ENCODE results near the gene TMEM115.

TMEM115 gene

DNA sequence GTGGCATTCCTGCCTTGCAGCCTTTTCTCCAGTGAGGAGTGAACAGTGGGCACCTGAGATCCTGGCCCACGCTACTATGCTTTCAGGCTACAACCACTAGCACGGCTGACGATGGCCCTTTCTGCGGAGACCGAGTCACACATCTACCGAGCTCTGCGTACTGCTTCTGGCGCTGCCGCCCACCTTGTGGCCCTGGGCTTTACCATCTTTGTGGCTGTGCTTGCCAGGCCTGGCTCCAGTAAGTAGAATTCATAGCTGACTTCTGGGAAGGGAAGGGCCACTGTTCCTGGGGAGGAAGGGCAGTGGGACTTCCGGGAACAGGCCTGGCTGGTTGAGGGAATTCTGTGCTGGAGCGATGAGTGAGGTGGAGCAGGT is 8.0 kb downstream of the TMEM115 start:
- DNase-seq = no peak

DNA sequence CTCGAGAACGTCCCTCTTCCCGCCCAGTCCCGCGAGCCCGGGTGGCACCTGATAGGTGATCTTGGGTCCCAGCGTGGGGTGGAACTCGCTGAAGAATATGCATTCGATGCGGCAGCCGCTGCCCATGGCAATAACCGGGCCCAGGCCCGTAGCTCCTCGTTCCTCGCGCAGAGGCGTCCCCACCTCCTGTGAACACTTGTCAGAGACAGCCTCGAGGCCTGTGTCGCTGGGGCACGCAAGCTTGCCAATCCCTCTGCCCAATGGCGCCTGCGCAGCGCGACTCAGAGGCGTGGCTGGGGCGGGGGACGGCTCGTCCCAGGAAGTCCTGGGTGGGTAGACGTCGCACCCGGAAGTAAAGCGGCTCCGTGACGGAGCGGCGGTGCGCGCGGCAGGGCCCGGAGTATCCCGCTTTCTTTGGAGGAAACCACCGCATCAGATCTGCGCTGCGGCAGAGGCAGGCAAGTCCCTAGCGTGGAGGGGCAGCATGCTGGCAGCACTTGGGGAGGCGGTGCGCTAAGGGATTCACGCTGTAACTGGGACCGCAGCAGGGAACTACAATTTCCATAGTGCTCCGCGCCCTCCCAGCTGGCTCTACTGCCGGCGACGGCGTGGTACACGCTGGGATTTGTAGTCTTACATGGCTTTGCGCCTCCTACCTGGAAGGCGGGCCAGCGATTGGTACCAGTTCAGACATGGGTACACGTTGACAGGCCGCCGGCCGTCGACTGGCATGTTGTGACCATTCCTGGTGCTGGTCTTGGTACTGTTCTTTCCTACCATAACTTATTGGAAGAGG is 8.6 kb downstream of the TMEM115 start, which contains the start of the genes CYB561D2 and NPRL2:
Gene CYB561D2, plus strand, starts transcription at position 336 of the 796 bp plus-strand sequence. CDS start 572 bp downstream, outside the sequence.
Gene NPRL2, minus strand, starts transcription at position 249 of the 796 bp plus-strand sequence. Its CDS starts 123 bp downstream, at position 126.
- DNase-seq = peak; percentile 90

DNA sequence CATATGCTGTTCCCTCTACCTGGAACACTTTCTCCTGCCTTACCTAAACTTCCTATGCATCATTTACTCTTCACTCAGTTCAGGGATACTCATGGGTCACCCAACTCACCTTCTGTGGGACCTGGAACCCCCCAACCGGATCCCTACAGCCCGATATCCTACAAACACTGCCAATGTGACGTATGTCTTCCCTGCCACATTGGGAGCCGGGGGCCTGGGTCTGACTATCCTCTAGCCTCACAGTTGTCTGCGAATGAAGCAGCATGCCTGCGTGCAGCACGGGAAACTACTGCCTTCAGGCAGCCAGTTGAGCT is 9.2 kb downstream of the TMEM115 start:
- no peak for DNase-seq

DNA sequence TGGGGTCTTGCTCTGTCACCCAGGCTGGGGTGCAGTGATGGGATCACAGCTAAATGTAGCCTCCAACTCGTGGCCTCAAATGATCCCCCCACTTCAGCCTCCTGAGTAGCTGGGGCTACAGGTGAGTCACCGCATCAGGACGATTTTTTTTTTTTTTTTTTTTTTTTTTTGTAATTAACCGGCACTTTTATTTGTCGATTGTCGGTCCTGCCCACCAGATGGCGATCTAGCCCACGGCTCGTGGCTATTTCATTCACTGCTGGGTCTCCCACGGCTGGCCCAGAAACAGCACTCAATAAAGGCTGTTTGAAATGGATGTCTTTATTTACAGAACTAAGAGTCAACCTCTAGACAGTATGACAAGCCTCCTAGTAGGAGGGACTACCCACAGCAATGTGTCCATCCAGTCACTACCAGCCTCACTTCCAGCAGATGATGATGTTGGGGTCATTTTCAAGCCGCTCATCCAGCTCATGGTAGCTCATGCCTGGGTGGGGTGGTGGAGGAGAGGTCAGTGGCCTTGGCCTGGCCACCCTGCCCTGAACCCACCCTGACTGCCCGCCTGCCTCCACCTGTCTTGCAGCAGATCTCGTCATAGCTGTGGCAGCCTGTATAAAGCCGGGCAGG is 12.0 kb downstream of the TMEM115 start:
- peak; percentile 61 for DNase-seq

DNA sequence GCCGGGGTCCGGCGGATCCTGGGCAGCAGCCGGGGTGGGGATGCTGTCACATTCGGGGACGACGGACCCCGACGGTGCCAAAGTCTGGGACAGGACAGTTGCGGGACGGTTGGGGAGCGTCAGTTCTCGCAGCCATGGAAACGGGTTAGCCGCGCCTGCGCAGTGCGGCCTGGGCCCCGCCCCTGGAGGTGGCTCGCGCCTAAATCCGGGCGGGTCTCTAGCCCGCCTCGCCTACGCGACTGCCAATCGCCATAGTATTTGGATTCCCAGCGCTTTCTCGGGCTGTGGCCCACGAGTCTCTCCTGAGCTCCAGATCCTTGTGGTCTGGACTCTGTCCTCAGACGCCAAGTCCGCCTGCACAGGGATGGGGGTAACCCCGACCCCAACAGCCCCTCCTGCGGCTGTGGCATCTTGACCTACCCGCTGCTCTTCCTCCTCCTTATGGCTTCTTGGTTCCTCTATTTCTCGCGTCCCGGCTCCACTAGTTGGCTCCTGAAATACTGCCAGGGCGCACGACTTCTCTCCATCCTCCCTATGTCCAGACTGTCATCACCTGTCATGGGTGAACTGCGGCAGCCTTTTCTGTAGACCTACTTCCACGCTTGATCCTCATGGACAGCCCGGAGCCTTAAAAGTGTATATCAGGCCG is 13.6 kb downstream of the TMEM115 start, which contains the start of gene ZMYND10:
Gene ZMYND10, minus strand, starts transcription at position 147 of the 649 bp plus-strand sequence. CDS start 153 bp downstream, outside the sequence.
- peak; percentile 14 for DNase-seq

DNA sequence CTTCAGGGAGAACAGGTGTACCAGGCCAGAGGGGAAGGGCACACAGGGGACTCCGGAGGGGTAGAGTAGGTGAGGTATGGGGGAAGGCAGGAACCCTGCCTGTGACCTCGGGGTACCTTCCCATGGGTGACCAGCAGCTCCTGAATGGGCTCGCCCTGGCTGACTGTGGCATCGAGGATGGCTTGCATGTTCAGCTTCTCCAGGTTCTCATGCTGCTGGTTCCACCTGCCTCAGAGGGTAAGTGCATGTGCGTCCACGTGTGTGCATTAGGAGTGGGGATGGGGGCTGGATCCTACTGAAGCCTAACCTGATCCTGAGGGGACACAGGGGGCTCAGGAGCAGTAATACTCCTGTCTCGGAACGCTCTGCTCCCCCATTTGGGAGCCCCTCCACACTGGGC is 14.3 kb downstream of the TMEM115 start:
- no peak for DNase-seq

DNA sequence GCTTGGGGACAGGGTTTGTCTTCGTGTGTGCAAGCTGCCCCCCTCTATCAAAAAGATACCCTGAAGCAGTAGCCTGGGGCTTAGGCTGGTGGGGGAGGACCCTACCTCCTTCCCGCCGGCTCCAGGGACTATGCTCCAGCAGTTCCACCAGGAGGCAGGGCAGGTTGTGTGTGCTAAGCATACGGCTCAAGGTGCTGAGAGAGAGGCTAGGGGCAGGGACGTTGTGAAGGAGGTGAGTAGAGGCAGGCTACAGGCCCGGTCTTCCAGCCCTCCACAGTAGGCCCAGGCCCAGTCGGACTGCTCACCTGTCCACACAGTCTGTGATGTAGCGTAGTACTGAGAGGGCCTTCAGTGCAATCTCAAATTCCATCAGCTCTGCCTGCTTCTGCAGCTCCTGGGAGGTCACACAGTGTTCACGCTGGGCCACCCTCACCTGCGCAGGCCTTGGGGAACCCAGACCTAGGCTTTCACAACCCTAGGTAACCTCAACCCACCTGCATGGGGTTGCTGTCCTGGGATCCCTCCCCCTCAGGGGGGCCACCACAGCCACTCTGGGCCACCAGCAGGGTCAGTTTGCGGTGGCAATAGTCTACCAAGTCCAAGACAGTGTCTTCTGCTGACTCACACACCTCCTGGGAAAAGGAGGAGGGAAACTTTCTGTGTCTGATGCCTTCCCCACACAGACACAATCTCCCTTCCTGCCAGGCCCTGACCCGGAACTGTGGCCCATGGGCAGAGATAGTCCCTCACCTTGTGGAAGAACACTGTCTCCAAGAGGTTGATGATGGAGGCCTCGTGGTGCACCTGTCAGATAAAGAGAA is 16.3 kb downstream of the TMEM115 start:
- DNase-seq = no peak

DNA sequence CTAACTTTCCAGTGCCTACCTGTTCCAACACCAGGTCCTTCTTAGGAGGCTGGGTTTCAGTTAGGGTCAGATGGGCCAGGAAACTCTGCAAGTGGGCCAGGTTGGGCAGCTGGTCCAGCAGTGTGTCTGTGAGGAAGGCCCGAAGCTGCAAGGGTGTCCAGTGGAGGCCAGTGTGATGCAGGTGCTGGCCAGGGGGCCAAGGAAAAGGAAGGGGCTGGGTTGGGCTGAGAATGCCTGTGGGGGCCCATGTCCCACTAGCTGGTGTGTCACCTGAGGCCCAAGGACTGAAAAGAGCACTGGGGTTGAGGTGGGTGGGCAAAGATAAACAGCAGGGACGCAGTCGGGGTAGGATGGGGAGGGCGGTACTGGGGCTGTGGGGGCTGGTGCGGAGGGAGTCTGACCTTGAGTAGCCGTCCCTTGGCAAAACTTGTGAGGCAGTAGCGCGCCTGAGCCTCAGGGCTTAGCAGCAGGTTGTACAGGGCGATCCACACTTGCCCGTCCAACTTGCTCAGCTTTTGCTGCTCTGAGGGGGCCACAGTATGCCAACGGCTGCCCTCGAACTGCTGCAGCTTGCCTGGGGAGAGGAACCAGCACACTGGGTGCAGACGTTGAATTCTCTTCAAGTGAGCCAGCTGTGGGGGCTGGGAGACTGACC is 17.2 kb downstream of the TMEM115 start:
- no peak for DNase-seq

DNA sequence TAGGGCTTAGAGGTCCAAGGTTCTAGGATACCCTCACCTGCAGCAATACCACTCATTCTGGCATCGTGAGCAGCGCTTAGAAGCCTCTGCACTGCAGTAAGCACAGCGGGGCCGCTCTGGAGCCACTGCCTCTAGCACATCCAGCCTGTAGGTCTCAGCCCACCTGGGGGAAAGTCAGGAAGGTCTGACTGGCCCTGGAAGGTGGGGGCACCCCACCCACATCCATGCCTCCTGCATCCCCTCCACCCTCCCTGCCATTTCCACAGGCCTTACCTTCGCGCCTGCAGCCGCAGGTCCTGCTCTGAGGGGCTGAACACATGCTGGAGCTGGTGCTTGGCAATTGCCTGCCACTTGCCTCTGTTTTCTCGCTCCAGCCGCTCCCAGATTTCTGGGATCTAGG is 17.8 kb downstream of the TMEM115 start:
- DNase-seq = no peak

DNA sequence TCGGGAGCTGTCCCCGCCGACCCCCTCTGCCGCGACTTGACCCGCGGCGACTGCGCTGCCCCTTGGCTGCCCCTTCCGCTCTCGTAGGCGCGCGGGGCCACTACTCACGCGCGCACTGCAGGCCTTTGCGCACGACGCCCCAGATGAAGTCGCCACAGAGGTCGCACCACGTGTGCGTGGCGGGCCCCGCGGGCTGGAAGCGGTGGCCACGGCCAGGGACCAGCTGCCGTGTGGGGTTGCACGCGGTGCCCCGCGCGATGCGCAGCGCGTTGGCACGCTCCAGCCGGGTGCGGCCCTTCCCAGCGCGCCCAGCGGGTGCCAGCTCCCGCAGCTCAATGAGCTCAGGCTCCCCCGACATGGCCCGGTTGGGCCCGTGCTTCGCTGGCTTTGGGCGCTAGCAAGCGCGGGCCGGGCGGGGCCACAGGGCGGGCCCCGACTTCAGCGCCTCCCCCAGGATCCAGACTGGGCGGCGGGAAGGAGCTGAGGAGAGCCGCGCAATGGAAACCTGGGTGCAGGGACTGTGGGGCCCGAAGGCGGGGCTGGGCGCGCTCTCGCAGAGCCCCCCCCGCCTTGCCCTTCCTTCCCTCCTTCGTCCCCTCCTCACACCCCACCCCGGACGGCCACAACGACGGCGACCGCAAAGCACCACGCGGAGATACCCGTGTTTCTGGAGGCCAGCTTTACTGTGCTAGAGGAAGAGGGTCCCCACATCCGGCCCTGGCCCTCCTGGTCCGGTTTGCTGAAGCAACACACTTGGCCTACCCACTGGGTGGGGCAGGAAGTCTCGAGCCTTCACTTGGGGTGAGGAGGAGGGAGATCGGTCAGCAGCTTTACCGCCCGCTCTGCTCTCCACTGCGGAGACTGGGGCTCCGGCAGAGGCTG is 18.6 kb downstream of the TMEM115 start, which contains the start of gene RASSF1:
Gene RASSF1, minus strand, starts transcription at position 389 of the 882 bp plus-strand sequence. Its CDS starts 31 bp downstream, at position 358.
- DNase-seq = no peak

DNA sequence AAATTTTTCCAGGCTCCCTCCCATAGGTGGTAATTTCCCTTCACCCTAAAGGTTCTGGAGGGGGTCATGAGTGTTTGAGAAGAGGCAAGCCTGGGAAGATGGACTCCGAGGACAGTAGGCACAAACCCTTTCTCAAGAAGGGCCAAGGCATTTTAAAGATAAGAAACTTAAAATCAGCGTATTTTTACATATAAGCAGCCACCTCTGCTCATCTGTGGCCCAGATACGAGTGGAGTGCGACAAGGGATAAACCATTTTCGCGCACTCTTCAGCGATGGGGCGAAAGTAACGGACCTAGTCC is 19.2 kb downstream of the TMEM115 start:
- no peak for DNase-seq

DNA sequence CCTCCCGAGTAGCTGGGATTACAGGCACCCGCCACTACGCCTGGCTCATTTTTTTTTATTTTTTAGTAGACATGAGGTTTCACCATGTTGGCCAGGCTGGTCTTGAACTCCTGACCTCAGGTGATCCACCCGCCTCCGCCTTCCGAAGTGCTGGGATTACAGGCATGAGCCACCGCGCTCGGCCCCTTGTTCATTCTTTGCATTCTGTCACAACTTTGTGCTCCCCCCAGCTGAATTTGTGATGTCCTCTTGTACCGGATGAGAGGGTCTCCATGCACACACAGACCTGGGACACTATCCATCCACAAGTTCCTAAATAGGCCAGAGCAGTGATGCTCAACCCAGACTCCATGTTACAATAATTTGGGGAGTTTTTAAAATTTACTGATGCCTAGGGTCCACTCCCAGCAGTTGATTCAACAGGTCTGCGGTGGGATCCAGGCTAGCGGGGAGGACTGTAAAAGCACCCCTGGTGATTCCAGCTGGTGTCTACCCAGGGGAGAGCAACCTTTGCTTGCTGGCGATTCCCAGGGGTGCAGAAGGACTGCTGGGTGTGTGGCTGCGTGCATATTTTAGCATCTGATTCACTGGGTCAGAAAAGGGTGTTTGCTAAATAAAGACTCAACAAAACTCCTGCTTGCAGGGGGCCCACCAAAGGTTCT is 19.7 kb downstream of the TMEM115 start:
- no peak for DNase-seq

DNA sequence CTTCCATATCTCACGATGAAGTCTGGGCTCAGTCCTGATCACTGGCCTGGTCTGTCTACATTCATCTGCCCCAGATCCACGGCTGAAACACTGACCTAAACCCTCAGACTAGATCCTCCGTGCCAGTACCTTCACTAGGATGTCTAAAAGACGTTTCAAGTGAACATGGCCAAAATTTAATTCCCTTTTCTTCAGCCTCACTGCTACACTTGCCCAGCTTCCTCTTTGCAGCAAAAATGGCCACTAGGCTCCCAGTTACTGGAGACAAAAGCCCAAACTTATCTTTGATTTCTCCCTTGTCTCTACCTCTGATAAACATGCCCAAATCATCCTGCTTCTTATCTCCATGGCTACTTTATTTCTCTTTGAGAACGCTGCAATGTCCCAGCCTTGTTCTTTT is 20.4 kb downstream of the TMEM115 start:
- no peak for DNase-seq

DNA sequence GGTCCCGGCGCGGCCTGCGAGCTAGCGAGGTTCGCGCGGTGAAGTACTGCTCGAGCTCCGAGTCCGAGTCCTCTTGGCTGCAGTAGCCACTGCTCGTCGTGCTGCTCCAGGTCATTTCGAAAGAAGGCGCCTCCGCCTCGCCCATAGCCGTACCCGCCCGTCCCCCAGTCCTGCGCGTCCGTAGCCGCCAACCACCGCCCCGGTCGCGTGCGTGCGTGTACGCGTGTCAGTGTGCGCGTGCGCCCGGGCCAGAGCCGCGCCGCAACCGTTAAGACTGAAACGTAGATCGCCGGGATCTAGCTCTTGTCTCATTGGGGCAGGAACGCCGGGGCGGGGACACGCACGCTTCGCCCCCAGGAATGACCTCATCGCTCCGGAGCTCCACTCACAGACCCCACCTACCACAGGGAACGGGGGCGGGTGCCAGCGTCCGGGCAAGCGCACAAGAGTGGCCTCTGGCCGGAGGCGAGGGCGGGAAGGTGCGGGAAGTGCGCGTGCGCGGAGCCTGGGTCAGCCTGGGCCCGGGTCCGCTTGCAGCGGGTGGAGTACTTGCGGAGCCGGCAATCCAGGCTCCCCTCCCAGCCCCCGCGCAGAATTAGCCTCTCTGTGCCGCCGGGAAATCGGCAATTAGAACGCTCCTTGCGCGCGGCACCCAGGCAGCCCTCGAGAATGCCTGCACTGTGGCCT is 22.0 kb downstream of the TMEM115 start:
- peak; percentile 95 for DNase-seq

DNA sequence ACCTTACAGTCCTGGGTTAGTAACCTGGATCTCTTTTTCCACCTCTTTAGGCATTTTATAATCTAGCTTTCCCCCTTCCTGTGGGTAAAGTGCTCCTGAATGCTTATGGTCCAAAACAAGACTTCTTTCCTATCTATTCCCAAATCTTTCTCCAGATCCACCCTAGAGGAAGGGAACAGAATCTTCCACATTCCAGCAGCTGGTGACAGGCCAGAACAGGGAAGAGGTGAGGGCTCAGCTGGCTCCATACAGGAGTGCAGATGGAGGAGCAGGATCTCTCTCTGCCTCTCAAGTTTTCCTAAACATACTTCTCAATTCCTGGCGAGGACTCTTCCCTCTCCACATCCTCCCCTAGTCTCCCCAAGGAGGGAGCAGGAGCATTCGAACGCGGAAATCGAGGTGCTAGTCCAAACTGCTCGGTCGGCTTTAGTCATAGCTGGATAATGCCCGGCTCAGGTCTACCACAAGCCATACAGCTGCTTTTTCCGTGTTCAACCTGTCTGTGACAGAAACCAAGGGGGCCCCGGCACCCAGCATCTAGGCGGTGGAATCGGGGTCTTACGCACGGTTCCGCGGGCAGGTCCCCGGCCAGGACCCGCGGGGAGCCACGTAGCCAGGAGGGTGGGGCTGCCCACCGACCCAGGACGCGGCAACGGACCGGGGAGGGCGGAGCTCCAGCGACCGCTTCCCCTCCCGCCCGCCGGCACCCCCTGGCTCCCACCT is 22.7 kb downstream of the TMEM115 start:
- DNase-seq = peak; percentile 48

DNA sequence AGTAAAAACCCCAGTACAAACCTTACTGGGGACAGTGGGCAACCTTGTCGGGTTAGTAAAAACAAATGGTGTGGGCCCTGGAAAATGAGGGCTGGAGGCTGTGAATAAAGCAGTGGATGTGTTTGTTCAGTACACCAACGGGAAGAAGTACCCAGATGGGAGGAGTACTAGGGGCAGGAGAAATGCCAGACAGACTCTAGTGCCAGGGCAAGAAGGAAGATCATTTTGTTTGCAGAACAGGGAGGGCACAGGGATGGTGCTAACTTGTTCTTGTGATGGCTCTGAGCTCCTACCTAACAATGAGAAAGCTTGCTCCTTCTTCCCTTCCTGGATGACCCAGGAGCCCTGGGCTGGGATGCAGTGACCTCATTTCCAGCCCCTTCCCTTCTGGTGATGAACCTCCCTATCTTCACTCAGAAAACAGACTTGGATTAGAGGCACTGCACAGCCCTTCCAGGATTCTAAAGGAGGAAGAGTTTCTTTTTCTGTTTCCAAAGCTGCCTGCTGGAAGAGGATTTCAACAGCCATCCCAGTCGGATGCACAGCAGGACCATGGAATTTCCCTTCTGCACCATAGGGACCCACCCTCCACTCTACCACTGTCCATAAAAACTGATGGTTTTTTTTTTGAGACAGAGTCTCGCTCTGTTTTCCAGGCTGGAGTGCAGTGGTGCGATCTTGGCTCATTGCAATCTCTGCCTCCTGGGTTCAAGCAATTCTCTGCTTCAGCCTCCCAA is 24.8 kb downstream of the TMEM115 start:
- no peak for DNase-seq

DNA sequence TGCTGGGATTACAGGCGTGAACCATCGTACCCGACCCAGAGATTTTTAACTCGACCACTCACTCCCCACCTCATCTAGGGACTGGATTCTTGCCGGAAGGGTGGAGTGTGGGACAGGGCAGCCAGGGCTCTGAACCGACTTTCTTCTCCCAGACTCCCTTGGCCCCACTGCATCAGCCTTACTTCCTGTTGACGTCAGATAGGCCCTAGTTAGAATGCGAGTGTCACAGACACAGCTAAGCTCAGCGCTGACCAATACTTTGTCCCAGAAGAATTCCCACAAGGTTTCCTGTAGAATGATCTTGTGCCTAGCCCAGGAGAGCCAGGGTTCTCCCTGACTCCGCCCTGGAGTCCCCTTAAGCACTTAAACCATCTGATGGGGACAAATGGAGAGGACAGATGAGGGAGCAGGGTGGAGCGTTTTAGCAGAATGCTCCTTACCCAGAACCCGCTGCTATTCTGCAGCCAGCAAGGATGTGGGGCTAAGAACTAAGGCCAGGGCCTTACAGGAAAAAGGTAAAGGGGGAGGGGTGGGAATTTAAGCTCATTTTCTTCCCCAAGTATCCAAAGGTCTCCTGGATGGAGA is 25.5 kb downstream of the TMEM115 start:
- DNase-seq = no peak

DNA sequence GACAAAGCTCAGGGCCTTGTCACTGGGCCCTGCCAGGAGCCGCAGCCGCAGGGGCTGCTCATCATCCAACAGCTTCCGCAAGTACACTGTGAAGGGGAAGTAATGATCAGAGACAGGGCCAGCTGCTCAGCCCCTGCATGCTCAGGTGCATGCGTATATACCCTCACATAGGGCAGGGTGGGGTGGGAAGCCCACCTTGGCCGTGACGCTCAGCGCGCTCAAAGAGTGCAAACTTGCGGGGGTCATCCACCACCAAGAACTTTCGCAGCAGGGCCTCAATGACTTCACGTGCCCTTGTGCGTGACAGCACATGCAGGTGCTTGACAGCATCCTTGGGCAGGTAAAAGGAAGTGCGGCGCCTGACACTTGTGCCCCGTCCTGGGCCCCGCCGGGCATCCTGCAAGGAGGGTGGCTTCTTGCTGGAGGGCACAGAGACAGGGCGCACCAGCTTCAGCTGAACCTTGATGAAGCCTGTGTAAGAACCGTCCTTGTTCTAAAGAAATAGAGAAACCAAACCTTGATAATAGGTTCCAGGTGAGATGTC is 27.9 kb downstream of the TMEM115 start:
- DNase-seq = no peak

Measured in kidney glomerular epithelial cell (primary cell).